ENCODE data around the gene HDGFL2.

The HDGFL2 gene

GRCh38 chr19:4455719-4456475 lies 16.2 kb upstream of the HDGFL2 start:
- no peak for DNase-seq (ENCODE audit: extremely low read depth, low read depth)
- peak overlapping the region; percentile 81 for H3K4me3 ChIP-seq (replicated peaks; ENCODE audit: low read depth, low read length)
- TF ChIP-seq CTCF (IDR thresholded peaks at IDR 0.05; ENCODE audit: low read depth, low read length, missing control alignments) = no peak

- no peak for TF ChIP-seq CTCF (IDR thresholded peaks at IDR 0.05; ENCODE audit: low read depth, low read length, missing control alignments)
- no peak for DNase-seq (ENCODE audit: extremely low read depth, low read depth)
- peak overlapping the region; percentile 81 for H3K4me3 ChIP-seq (replicated peaks; ENCODE audit: low read depth, low read length)
Observed at GRCh38 chr19:4456476-4456842, 15.6 kb upstream of the HDGFL2 start.

- H3K4me3 ChIP-seq (replicated peaks; ENCODE audit: low read depth, low read length) = peak overlapping the region; percentile 81
- no peak for TF ChIP-seq CTCF (IDR thresholded peaks at IDR 0.05; ENCODE audit: low read depth, low read length, missing control alignments)
- no peak for DNase-seq (ENCODE audit: extremely low read depth, low read depth)
Observed at GRCh38 chr19:4456843-4457653, 15.0 kb upstream of the HDGFL2 start.

- no peak for TF ChIP-seq CTCF (IDR thresholded peaks at IDR 0.05; ENCODE audit: low read depth, low read length, missing control alignments)
- DNase-seq (ENCODE audit: extremely low read depth, low read depth) = peak; percentile 87
- peak within 1 kb of the TSS; percentile 81 for H3K4me3 ChIP-seq (replicated peaks; ENCODE audit: low read depth, low read length)
Observed at GRCh38 chr19:4457654-4458395, 14.3 kb upstream of the HDGFL2 start, which contains the start of gene UBXN6. Gene UBXN6 (minus strand): TSS chr19:4457794. CDS start chr19:4457697, 97 bp downstream.

GRCh38 chr19:4464815-4465581 lies 7.1 kb upstream of the HDGFL2 start:
- TF ChIP-seq CTCF (IDR thresholded peaks at IDR 0.05; ENCODE audit: low read depth, low read length, missing control alignments) = no peak
- no peak for DNase-seq (ENCODE audit: extremely low read depth, low read depth)
- no peak overlapping the region for H3K4me3 ChIP-seq (replicated peaks; ENCODE audit: low read depth, low read length)

GRCh38 chr19:4467835-4468234 lies 4.3 kb upstream of the HDGFL2 start:
- TF ChIP-seq CTCF (IDR thresholded peaks at IDR 0.05; ENCODE audit: low read depth, low read length, missing control alignments) = no peak
- no peak for DNase-seq (ENCODE audit: extremely low read depth, low read depth)

More at GRCh38 chr19:4467835-4468234, 4.3 kb upstream of the HDGFL2 start:
- no peak overlapping the region for H3K4me3 ChIP-seq (replicated peaks; ENCODE audit: low read depth, low read length)
